ENCODE measurements around the gene UGT1A3.

The UGT1A3 gene

GRCh38 chr2:233796254-233796653 lies 67.4 kb downstream of the UGT1A3 start:
- DNase-seq (ENCODE audit: low read depth): no peak

- no peak for DNase-seq (ENCODE audit: low read depth)
Observed at GRCh38 chr2:233798335-233799086, 69.7 kb downstream of the UGT1A3 start.

- DNase-seq (ENCODE audit: low read depth): no peak
Observed at GRCh38 chr2:233799087-233799665, 70.3 kb downstream of the UGT1A3 start.

DNA sequence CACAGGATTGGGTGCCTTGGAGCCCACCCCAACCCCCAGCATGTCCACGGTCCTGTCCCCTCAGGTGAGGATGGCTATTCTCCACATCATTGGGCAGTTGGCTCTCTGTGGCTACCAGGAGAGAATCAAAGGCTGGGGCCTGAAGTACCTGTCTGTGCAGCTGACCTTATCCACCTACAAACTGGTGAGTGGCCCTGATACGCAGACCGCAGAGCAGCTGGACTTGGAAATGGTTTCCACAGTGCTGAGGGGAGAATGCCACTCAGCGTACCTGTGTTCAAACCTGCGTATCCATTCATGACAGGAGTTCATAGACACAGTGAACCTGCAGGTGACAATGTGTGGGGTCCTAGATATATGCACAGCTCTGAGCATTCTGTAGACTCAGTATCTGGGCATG lies 70.9 kb downstream of the UGT1A3 start:
- DNase-seq (ENCODE audit: low read depth): no peak

DNA sequence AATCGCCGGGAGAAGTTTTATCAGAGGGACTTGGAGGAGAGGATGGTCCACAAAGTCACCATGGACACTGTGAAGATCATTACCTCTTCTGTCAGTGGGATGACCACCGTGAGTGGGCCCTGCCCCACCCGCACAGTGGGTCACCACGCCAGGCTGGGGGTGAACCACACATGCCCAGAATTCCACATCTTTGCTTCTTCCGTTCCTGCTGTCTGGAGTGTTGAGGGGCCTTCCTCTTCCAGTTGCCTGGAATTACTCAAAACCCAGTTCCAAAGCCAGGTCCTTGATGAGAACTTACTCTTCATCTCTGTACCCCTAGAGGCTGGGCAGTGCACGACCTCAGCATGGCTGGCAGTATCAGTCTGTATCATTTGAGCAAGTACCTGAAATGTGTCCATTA lies 71.4 kb downstream of the UGT1A3 start:
- DNase-seq (ENCODE audit: low read depth): no peak

GRCh38 chr2:233801357-233802131 lies 72.7 kb downstream of the UGT1A3 start:
- DNase-seq (ENCODE audit: low read depth): peak; percentile 32

DNA sequence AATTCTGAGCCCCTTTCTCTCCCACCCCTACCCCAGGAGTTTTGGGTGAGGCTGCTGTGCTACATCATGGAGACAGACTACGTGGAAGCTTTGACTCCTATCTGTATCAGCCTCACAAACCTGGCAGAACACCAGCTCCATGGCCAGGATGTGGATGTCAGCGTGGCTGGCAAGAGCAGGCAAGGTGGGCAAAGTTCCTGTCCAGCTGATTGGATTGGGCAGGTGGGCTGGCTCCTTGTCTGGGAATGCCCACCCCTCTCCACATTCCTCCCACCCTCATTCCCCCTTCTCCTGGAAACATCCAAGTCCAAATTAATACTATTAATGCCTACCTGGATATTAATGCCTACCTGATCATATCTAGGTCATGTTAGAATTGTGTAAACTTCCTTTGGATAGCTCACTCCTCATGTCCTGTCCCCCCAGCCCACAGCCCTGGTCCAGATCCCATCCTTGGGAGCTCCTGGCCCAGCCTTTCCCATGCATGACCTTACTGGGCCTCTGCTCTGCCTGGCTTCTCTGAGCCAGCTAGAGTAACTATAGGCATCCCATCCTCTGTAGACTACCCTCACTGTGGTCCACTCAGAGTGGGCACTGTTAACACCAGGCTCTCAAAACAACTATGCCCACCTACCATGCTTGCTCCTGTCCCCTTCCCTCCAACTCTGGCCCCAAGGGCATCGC lies 73.4 kb downstream of the UGT1A3 start:
- DNase-seq (ENCODE audit: low read depth): no peak

DNA sequence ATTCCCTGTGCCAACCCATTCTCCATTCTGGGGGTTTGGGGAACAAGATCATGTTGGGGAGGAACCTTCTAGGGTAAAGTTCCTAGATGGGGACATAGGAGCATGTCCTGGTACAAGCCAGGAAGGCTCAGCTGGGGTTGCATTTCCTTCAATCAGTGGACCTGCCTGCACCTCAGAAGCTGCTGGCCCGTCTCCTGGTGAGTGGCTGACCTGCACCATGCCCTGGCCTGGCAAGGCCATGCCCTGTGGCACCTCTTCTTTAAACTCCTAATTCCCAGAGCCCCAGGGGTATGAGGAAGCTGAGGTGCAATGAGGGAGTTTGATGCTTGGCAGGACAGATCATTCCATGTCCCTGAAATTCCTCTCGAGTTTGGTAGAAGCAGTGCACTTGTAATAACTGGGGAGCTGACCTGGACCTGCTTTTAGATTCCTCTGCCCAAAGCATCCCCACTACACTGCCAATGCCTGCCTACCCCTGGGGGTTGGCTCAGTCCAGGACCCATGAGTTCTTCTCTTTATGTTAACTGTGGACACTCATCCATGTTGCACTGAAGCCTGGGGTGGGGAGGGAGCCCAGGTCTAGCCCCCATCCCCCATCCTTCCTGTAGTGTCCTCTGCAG lies 74.6 kb downstream of the UGT1A3 start:
- DNase-seq (ENCODE audit: low read depth): no peak

DNA sequence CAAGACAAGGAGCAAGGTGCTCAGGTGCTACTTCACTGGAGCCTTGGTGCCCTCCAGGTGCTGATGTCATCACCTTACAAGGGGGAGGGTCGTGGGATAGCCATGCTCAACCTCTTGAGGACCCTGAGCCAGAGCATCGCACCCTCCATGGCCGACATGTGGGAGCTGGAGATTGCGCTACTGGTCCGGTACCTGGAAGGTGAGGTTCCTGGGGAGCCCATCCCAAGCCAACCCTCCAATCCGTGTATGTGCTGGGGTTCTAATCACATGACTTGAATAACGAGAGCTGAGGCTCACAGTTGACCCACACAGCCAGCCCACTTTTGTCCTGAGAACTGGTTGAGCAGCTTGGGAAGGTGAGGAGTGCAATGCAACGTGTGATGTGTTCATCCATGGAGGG lies 75.2 kb downstream of the UGT1A3 start:
- DNase-seq (ENCODE audit: low read depth): no peak

- no peak for DNase-seq (ENCODE audit: low read depth)
Observed at GRCh38 chr2:233807215-233807865, 78.5 kb downstream of the UGT1A3 start.

DNA sequence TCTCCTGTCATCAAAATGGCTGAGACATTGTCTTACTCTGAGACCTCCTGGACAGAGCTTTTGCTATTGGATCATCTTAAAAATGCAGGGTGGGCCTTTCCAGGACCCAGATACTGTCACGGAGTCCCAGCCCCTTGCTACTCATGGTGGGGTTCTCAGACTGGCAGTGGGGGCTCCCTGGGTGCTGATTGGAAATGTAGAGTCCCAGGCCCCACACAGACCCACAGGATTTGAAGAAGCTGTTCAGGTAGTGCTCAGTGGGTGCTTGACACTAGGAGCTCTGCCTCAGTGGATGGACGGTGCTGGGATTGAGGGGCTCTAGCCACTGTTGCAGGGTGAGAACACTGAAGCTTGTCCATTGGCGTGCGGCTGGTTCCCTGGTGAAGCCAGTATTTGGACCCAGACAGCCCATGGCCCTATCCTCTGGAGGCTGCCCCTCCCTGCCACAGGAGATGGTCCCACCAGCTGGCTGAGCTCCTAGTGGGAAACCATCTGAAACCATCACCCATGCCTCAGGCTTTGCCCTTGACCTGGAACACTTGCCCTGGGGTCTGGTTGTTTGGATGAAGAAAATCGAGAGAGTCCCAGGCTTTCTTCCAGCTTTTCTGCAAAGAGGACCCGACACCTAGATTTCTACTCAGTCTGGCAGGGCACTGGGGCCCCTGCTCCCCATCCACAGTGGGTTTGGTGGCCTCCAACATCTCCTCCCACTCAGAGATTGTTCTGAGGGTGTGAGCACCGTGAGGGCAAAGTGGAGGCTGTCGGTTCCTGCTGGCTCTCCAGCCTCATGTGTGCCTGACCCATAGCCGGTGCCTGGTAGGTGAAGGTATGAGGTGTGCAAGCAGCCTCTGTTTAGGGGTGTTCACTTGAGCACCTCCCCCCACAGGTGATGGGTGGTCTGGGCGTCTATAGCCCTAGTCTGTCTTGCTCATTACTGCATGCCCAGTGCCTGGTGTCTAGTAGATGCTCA lies 79.4 kb downstream of the UGT1A3 start:
- DNase-seq (ENCODE audit: low read depth): no peak

DNA sequence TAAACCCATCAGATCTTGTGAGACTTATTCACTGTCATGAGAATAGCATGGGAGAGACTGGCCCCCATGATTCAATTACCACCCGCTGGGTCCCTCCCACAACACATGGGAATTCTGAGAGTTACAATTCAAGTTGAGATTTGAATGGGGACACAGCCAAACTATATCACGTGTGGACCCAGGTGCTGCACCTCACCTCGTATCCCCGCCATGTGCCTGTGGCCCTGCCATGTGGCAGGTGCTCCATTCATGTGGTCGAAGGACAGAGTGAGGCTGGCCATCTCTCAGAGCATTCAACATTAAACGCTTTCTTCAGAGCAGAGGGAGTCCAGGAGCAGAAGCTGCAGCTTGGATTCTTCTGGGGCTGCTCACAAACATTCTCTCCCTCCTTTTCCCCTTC lies 81.5 kb downstream of the UGT1A3 start:
- no peak for DNase-seq (ENCODE audit: low read depth)

- no peak for DNase-seq (ENCODE audit: low read depth)
Observed at GRCh38 chr2:233811087-233811486, 82.2 kb downstream of the UGT1A3 start.

- DNase-seq (ENCODE audit: low read depth): no peak
Observed at GRCh38 chr2:233811732-233812131, 82.9 kb downstream of the UGT1A3 start.

- DNase-seq (ENCODE audit: low read depth): no peak
Observed at GRCh38 chr2:233813236-233814055, 84.6 kb downstream of the UGT1A3 start.

GRCh38 chr2:233814056-233814835 lies 85.4 kb downstream of the UGT1A3 start:
- no peak for DNase-seq (ENCODE audit: low read depth)

- DNase-seq (ENCODE audit: low read depth): no peak
Observed at GRCh38 chr2:233815861-233816260, 87.0 kb downstream of the UGT1A3 start.

GRCh38 chr2:233816334-233816733 lies 87.5 kb downstream of the UGT1A3 start:
- no peak for DNase-seq (ENCODE audit: low read depth)

DNA sequence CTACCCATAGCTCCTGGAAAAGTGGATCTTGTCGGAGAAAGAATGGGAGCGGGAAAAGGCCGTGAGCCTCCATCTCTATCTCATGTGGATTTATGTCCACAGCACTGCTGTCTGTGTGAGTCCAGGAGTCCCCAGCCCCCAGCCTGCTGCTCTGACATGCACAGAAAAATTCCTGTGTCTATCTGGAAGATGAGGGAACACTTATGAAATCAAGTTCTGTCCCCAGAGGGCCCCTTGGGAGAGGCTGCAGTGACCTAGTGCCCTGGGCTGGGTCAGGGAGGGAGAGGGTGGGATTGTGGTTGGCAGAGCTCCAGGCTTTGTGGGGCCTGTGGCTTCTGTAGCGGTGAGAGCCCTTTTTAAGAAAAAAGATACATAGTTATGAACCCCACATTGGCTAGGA lies 87.9 kb downstream of the UGT1A3 start:
- no peak for DNase-seq (ENCODE audit: low read depth)

All from ELR (cell line).